ENCODE data around the gene PIM2.
A peak's percentile ranks its signal among the peaks of the same experiment; 100 is the strongest.

The PIM2 gene

GRCh38 chrX:48937054-48937907, 18.5 kb upstream of the PIM2 start:
- Histone ChIP-seq H4K8ac (ENCODE audit: low read depth, low read length) (no peak overlapping the region), H3K79me2 (ENCODE audit: control insufficient read depth, insufficient read depth, low read length, poor library complexity) (no peaks in the 10 kb centered on the region), H4K91ac (ENCODE audit: low read depth, low read length) (no peak overlapping the region), H3K79me1 (ENCODE audit: low read length) (no peaks in the 10 kb centered on the region), H3K9ac (ENCODE audit: low read length) (no peak overlapping the region), H3K18ac (ENCODE audit: low read length) (no peak overlapping the region), H3K27ac (ENCODE audit: low read depth, low read length) (no peak overlapping the region), H3K4me2 (ENCODE audit: low read length) (no peak overlapping the region), H2AFZ (ENCODE audit: insufficient read depth, low read length, poor library complexity) (no peak overlapping the region), H3K4me1 (ENCODE audit: control insufficient read depth in 1 of 2, insufficient read depth in 2 of 2, low read length in 2 of 2) (peaks cover 0 to 2% of the 10 kb centered on the region in 2 experiments), H3K27me3 (ENCODE audit: insufficient read depth, low read length) (no peaks in the 10 kb centered on the region), H3K36me3 (ENCODE audit: control insufficient read depth in 1 of 2, insufficient read depth in 2 of 2, low read length in 2 of 2) (peaks cover 39 to 51% of the 10 kb centered on the region in 2 experiments), H2BK12ac (ENCODE audit: low read length) (no peak overlapping the region), H2AK5ac (ENCODE audit: low read length) (no peak overlapping the region), H3K14ac (ENCODE audit: low read length) (no peak overlapping the region), H3K4ac (ENCODE audit: low read depth, low read length) (no peak overlapping the region), H3K23ac (ENCODE audit: low read length) (no peak overlapping the region), H4K12ac (ENCODE audit: low read depth, low read length) (no peak overlapping the region), H2BK120ac (ENCODE audit: insufficient read depth, low read length, poor library complexity) (no peak overlapping the region), H3K9me3 (ENCODE audit: insufficient read depth, low read depth, low read length) (no peaks in the 10 kb centered on the region), H2BK5ac (ENCODE audit: low read depth, low read length, poor library complexity) (no peak overlapping the region), H3K4me3 (ENCODE audit: low read depth, low read length) (no peak overlapping the region)
- DNase-seq: peak in 1 of 2 donors; percentile 21
- WGBS (ENCODE audit: extremely low coverage, insufficient coverage, insufficient read length): no CpG with 5 or more reads among the region's 9 CpGs

- H3K23ac ChIP-seq (ENCODE audit: low read length): no peak overlapping the region
- no peak overlapping the region for H3K4me2 ChIP-seq (ENCODE audit: low read length)
- WGBS (ENCODE audit: extremely low coverage, insufficient coverage, insufficient read length): no CpG with 5 or more reads among the region's 8 CpGs
- H3K27ac ChIP-seq (ENCODE audit: low read depth, low read length): no peak overlapping the region
- no peaks in the 10 kb centered on the region for H3K79me1 ChIP-seq (ENCODE audit: low read length)
- H4K91ac ChIP-seq (ENCODE audit: low read depth, low read length): no peak overlapping the region
- H4K8ac ChIP-seq (ENCODE audit: low read depth, low read length): no peak overlapping the region
- H2AK5ac ChIP-seq (ENCODE audit: low read length): no peak overlapping the region
- no peak overlapping the region for H3K4ac ChIP-seq (ENCODE audit: low read depth, low read length)
- no peak overlapping the region for H2BK5ac ChIP-seq (ENCODE audit: low read depth, low read length, poor library complexity)
- H3K79me2 ChIP-seq (ENCODE audit: control insufficient read depth, insufficient read depth, low read length, poor library complexity): no peaks in the 10 kb centered on the region
- peaks cover 0 to 2% of the 10 kb centered on the region in 2 experiments for H3K4me1 ChIP-seq (ENCODE audit: control insufficient read depth in 1 of 2, insufficient read depth in 2 of 2, low read length in 2 of 2)
- H3K18ac ChIP-seq (ENCODE audit: low read length): no peak overlapping the region
- DNase-seq: no peak
- H4K12ac ChIP-seq (ENCODE audit: low read depth, low read length): no peak overlapping the region
- H2AFZ ChIP-seq (ENCODE audit: insufficient read depth, low read length, poor library complexity): no peak overlapping the region
- H3K4me3 ChIP-seq (ENCODE audit: low read depth, low read length): no peak overlapping the region
- no peaks in the 10 kb centered on the region for H3K27me3 ChIP-seq (ENCODE audit: insufficient read depth, low read length)
- H3K9ac ChIP-seq (ENCODE audit: low read length): no peak overlapping the region
- H3K9me3 ChIP-seq (ENCODE audit: insufficient read depth, low read depth, low read length): no peaks in the 10 kb centered on the region
- H2BK120ac ChIP-seq (ENCODE audit: insufficient read depth, low read length, poor library complexity): no peak overlapping the region
- peaks cover 33 to 47% of the 10 kb centered on the region in 2 experiments for H3K36me3 ChIP-seq (ENCODE audit: control insufficient read depth in 1 of 2, insufficient read depth in 2 of 2, low read length in 2 of 2)
- H3K14ac ChIP-seq (ENCODE audit: low read length): no peak overlapping the region
- H2BK12ac ChIP-seq (ENCODE audit: low read length): no peak overlapping the region
These were observed 17.7 kb upstream of the PIM2 start for GRCh38 chrX:48936429-48937053.

- no CpG with 5 or more reads among the region's 1 CpG for WGBS (ENCODE audit: extremely low coverage, insufficient coverage, insufficient read length)
- no peak overlapping the region for H3K9ac ChIP-seq (ENCODE audit: low read length)
These were observed 16.5 kb upstream of the PIM2 start for GRCh38 chrX:48935301-48935670.

GRCh38 chrX:48934581-48935300, 15.9 kb upstream of the PIM2 start:
- no peak overlapping the region for H4K91ac ChIP-seq (ENCODE audit: low read depth, low read length)
- H2AFZ ChIP-seq (ENCODE audit: insufficient read depth, low read length, poor library complexity): no peak overlapping the region
- H3K27me3 ChIP-seq (ENCODE audit: insufficient read depth, low read length): no peaks in the 10 kb centered on the region
- H3K23ac ChIP-seq (ENCODE audit: low read length): no peak overlapping the region
- H3K4me1 ChIP-seq (ENCODE audit: control insufficient read depth in 1 of 2, insufficient read depth in 2 of 2, low read length in 2 of 2): no peaks in the 10 kb centered on the region
- H4K12ac ChIP-seq (ENCODE audit: low read depth, low read length): no peak overlapping the region
- no peaks in the 10 kb centered on the region for H3K79me1 ChIP-seq (ENCODE audit: low read length)
- H3K14ac ChIP-seq (ENCODE audit: low read length): no peak overlapping the region
- no peak overlapping the region for H3K4me3 ChIP-seq (ENCODE audit: low read depth, low read length)
- no peak overlapping the region for H2AK5ac ChIP-seq (ENCODE audit: low read length)
- no peaks in the 10 kb centered on the region for H3K9me3 ChIP-seq (ENCODE audit: insufficient read depth, low read depth, low read length)
- no peak overlapping the region for H3K9ac ChIP-seq (ENCODE audit: low read length)
- no peaks in the 10 kb centered on the region for H3K79me2 ChIP-seq (ENCODE audit: control insufficient read depth, insufficient read depth, low read length, poor library complexity)
- H3K4ac ChIP-seq (ENCODE audit: low read depth, low read length): no peak overlapping the region
- H3K4me2 ChIP-seq (ENCODE audit: low read length): no peak overlapping the region
- no peak for DNase-seq
- H2BK5ac ChIP-seq (ENCODE audit: low read depth, low read length, poor library complexity): no peak overlapping the region
- H3K36me3 ChIP-seq (ENCODE audit: control insufficient read depth in 1 of 2, insufficient read depth in 2 of 2, low read length in 2 of 2): peaks cover 28 to 39% of the 10 kb centered on the region in 2 experiments
- H2BK120ac ChIP-seq (ENCODE audit: insufficient read depth, low read length, poor library complexity): no peak overlapping the region
- no peak overlapping the region for H4K8ac ChIP-seq (ENCODE audit: low read depth, low read length)
- H3K27ac ChIP-seq (ENCODE audit: low read depth, low read length): no peak overlapping the region
- no CpG with 5 or more reads among the region's 7 CpGs for WGBS (ENCODE audit: extremely low coverage, insufficient coverage, insufficient read length)
- H3K18ac ChIP-seq (ENCODE audit: low read length): no peak overlapping the region
- no peak overlapping the region for H2BK12ac ChIP-seq (ENCODE audit: low read length)

More at GRCh38 chrX:48935301-48935670, 16.5 kb upstream of the PIM2 start:
- no peak overlapping the region for H3K18ac ChIP-seq (ENCODE audit: low read length)
- H3K23ac ChIP-seq (ENCODE audit: low read length): no peak overlapping the region
- peaks cover 32 to 42% of the 10 kb centered on the region in 2 experiments for H3K36me3 ChIP-seq (ENCODE audit: control insufficient read depth in 1 of 2, insufficient read depth in 2 of 2, low read length in 2 of 2)
- no peak overlapping the region for H3K4me3 ChIP-seq (ENCODE audit: low read depth, low read length)
- H3K79me1 ChIP-seq (ENCODE audit: low read length): no peaks in the 10 kb centered on the region
- no peaks in the 10 kb centered on the region for H3K79me2 ChIP-seq (ENCODE audit: control insufficient read depth, insufficient read depth, low read length, poor library complexity)
- no peak overlapping the region for H4K8ac ChIP-seq (ENCODE audit: low read depth, low read length)
- H3K4me2 ChIP-seq (ENCODE audit: low read length): no peak overlapping the region
- DNase-seq: no peak
- H3K14ac ChIP-seq (ENCODE audit: low read length): no peak overlapping the region
- H2AFZ ChIP-seq (ENCODE audit: insufficient read depth, low read length, poor library complexity): no peak overlapping the region
- H2BK120ac ChIP-seq (ENCODE audit: insufficient read depth, low read length, poor library complexity): no peak overlapping the region
- no peak overlapping the region for H2AK5ac ChIP-seq (ENCODE audit: low read length)
- H3K27ac ChIP-seq (ENCODE audit: low read depth, low read length): no peak overlapping the region
- H3K9me3 ChIP-seq (ENCODE audit: insufficient read depth, low read depth, low read length): no peaks in the 10 kb centered on the region
- H2BK12ac ChIP-seq (ENCODE audit: low read length): no peak overlapping the region
- H4K12ac ChIP-seq (ENCODE audit: low read depth, low read length): no peak overlapping the region
- H3K27me3 ChIP-seq (ENCODE audit: insufficient read depth, low read length): no peaks in the 10 kb centered on the region
- H3K4ac ChIP-seq (ENCODE audit: low read depth, low read length): no peak overlapping the region
- H3K4me1 ChIP-seq (ENCODE audit: control insufficient read depth in 1 of 2, insufficient read depth in 2 of 2, low read length in 2 of 2): no peaks in the 10 kb centered on the region
- no peak overlapping the region for H4K91ac ChIP-seq (ENCODE audit: low read depth, low read length)
- no peak overlapping the region for H2BK5ac ChIP-seq (ENCODE audit: low read depth, low read length, poor library complexity)

Measured in trophoblast cell (in vitro differentiated cells and primary cell).